NCI-H345 treated with DMSO at 0.1 percent for 48 hours (cell line): ENCODE measurements around the gene SMPD2.

ENCODE experiments used
- DNase-seq: peaks from one replicate; lab custom pipeline; 2025; ENCODE audit not compliant: unreplicated experiment; lab: John Stamatoyannopoulos, UW

Gene SMPD2

GRCh38 chr6:109440331-109441068 lies at the start of gene SMPD2, which contains the start of gene PPIL6:
SMPD2 (plus strand) TSS chr6:109440724; CDS start chr6:109441122, 398 bp downstream.
PPIL6 (minus strand) TSS chr6:109440628; CDS start chr6:109440590, 38 bp downstream.
- DNase-seq: peak; percentile 79

- DNase-seq: no peak
Measured at GRCh38 chr6:109393157-109393885, 47.2 kb upstream of the SMPD2 start.

GRCh38 chr6:109393886-109394281 lies 46.6 kb upstream of the SMPD2 start:
- no peak for DNase-seq

GRCh38 chr6:109396046-109396718 lies 44.3 kb upstream of the SMPD2 start:
- DNase-seq: no peak

GRCh38 chr6:109397020-109397419 lies 43.5 kb upstream of the SMPD2 start:
- no peak for DNase-seq

- no peak for DNase-seq
Measured at GRCh38 chr6:109406196-109406595, 34.3 kb upstream of the SMPD2 start.

- DNase-seq: no peak
Measured at GRCh38 chr6:109411034-109411433, 29.5 kb upstream of the SMPD2 start.

GRCh38 chr6:109417646-109418045 lies 22.9 kb upstream of the SMPD2 start:
- DNase-seq: no peak

- DNase-seq: no peak
Measured at GRCh38 chr6:109420751-109421150, 19.8 kb upstream of the SMPD2 start.

GRCh38 chr6:109421184-109421583 lies 19.3 kb upstream of the SMPD2 start:
- no peak for DNase-seq

- no peak for DNase-seq
Measured at GRCh38 chr6:109424946-109425345, 15.6 kb upstream of the SMPD2 start.

- DNase-seq: no peak
Measured at GRCh38 chr6:109428889-109429477, 11.5 kb upstream of the SMPD2 start.

GRCh38 chr6:109429496-109429895 lies 11.0 kb upstream of the SMPD2 start:
- DNase-seq: no peak

GRCh38 chr6:109434456-109434855 lies 6.1 kb upstream of the SMPD2 start:
- DNase-seq: no peak

- no peak for DNase-seq
Measured at GRCh38 chr6:109436041-109436440, 4.5 kb upstream of the SMPD2 start.

GRCh38 chr6:109441069-109441816 lies 719 bp downstream of the SMPD2 start:
- peak; percentile 24 for DNase-seq

- no peak for DNase-seq
Measured at GRCh38 chr6:109442393-109442924, 1.9 kb downstream of the SMPD2 start.

- DNase-seq: no peak
Measured at GRCh38 chr6:109443425-109443950, 3.0 kb downstream of the SMPD2 start.

- no peak for DNase-seq
Measured at GRCh38 chr6:109445382-109445781, 4.9 kb downstream of the SMPD2 start.

GRCh38 chr6:109446072-109446471 lies 5.5 kb downstream of the SMPD2 start:
- DNase-seq: no peak
